GM23338 (cell line): ENCODE results near the gene HOXA9. TPM values are rescaled to one million over a fixed set of nuclear protein-coding genes. Genes with fewer than 3 reads are reported as not detected.

ENCODE experiments used
- ATAC-seq: fragments of 200-7000 bp; cut with Tn5 transposase; 3 replicates; pipeline ENCODE4 v1.9.1; 2020
- DNase-seq: peaks from one replicate; pipeline ENCODE4 v3.0.0-alpha.2; 2015; ENCODE audit warnings: low spot score
- H2AFZ ChIP-seq: fragments of 200-600 bp; sonication (generic); 2 replicates; pipeline ENCODE4 v1.8.0; 2016; ENCODE audit warnings: antibody characterized with exemption, mild to moderate bottlenecking, moderate library complexity
- H3F3A ChIP-seq: fragments of 200-600 bp; sonication (generic); replicated peaks from 2 replicates; pipeline ENCODE4 v1.8.0; 2017; ENCODE audit warnings: antibody characterized with exemption, mixed run types, low read depth
- H3K27ac ChIP-seq: fragments of 200-600 bp; sonication (generic); 2 replicates; pipeline ENCODE4 v1.6.1; 2016; ENCODE audit warnings: low read depth
- H3K27me3 ChIP-seq: fragments of 200-600 bp; sonication (generic); 2 replicates; pipeline ENCODE4 v1.8.0; 2016; ENCODE audit warnings: mild to moderate bottlenecking, mixed run types, moderate library complexity; ENCODE audit not compliant: insufficient read depth
- H3K36me3 ChIP-seq: fragments of 200-600 bp; sonication (generic); 2 replicates; pipeline ENCODE4 v1.8.0; 2016; ENCODE audit warnings: mild to moderate bottlenecking; ENCODE audit not compliant: insufficient read depth
- H3K4me1 ChIP-seq: fragments of 200-600 bp; sonication (generic); 2 replicates; pipeline ENCODE4 v1.8.0; 2016; ENCODE audit warnings: mild to moderate bottlenecking, moderate library complexity; ENCODE audit not compliant: insufficient read depth
- H3K4me2 ChIP-seq: fragments of 200-600 bp; sonication (generic); 2 replicates; pipeline ENCODE4 v1.7.1; 2017; ENCODE audit warnings: mixed run types
- H3K4me3 ChIP-seq: fragments of 200-600 bp; sonication (generic); 2 replicates; pipeline ENCODE4 v1.6.1; 2016; ENCODE audit warnings: mixed run types
- H3K79me2 ChIP-seq: fragments of 200-600 bp; sonication (generic); replicated peaks from 2 replicates; pipeline ENCODE4 v1.8.0; 2017; ENCODE audit warnings: mild to moderate bottlenecking; ENCODE audit not compliant: insufficient read depth
- H3K9me2 ChIP-seq: fragments of 200-600 bp; sonication (generic); 2 replicates; pipeline ENCODE4 v1.8.0; 2017; ENCODE audit not compliant: insufficient read depth
- H4K20me1 ChIP-seq: fragments of 200-600 bp; sonication (generic); replicated peaks from 2 replicates; pipeline ENCODE4 v1.8.0; 2017; ENCODE audit warnings: mild to moderate bottlenecking; ENCODE audit not compliant: insufficient read depth
- H3K27ac Mint-ChIP-seq: 2 replicates; pipeline ENCODE4 v1.8.0; 2020; ENCODE audit warnings: inconsistent platforms, mild to moderate bottlenecking, moderate library complexity, mixed read lengths
- H3K27me3 Mint-ChIP-seq: 3 replicates; pipeline ENCODE4 v1.8.0; 2022; ENCODE audit warnings: low read depth, mild to moderate bottlenecking, moderate library complexity, mixed read lengths, inconsistent platforms; ENCODE audit not compliant: insufficient read depth, poor library complexity
- H3K36me3 Mint-ChIP-seq: 3 replicates; pipeline ENCODE4 v1.8.0; 2021; ENCODE audit warnings: low read depth, mild to moderate bottlenecking, inconsistent platforms, moderate library complexity, mixed read lengths
- H3K4me1 Mint-ChIP-seq: 3 replicates; pipeline ENCODE4 v1.8.0; 2020; ENCODE audit warnings: mild to moderate bottlenecking, inconsistent platforms, mixed read lengths
- H3K4me3 Mint-ChIP-seq: 3 replicates; pipeline ENCODE4 v1.8.0; 2021; ENCODE audit warnings: moderate library complexity, mild to moderate bottlenecking, inconsistent platforms, mixed read lengths
- H3K9me3 Mint-ChIP-seq: 3 replicates; pipeline ENCODE4 v1.8.0; 2020; ENCODE audit warnings: moderate library complexity, mild to moderate bottlenecking, inconsistent platforms, mixed read lengths
- CREB1 ChIP-seq: fragments of 250-450 bp; sonication (Bioruptor Pico); IDR thresholded peaks from 2 replicates; pipeline ENCODE4 v1.5.0; 2020; ENCODE audit warnings: low read depth, mild to moderate bottlenecking, moderate library complexity
- ETS1 ChIP-seq: IDR thresholded peaks from 2 replicates; pipeline ENCODE4 v1.6.1; 2016; ENCODE audit warnings: antibody characterized with exemption
- EZH2 ChIP-seq: fragments of 200-600 bp; sonication (generic); IDR thresholded peaks from one replicate; pipeline ENCODE4 v1.8.0; 2017; ENCODE audit warnings: antibody characterized with exemption, mild to moderate bottlenecking, low read depth; ENCODE audit not compliant: unreplicated experiment
- EZH2phosphoT487 ChIP-seq: fragments of 200-600 bp; sonication (generic); IDR thresholded peaks from one replicate; pipeline ENCODE4 v1.8.1; 2018; ENCODE audit warnings: antibody characterized with exemption; ENCODE audit not compliant: unreplicated experiment
- JUNB ChIP-seq: IDR thresholded peaks from one replicate; pipeline ENCODE4 v1.6.1; 2016; ENCODE audit warnings: antibody characterized with exemption; ENCODE audit not compliant: unreplicated experiment
- STAT1 ChIP-seq: IDR thresholded peaks from one replicate; pipeline ENCODE4 v1.6.1; 2016; ENCODE audit warnings: antibody characterized with exemption; ENCODE audit not compliant: unreplicated experiment
- ZNF114 ChIP-seq: fragments of 250-450 bp; sonication (Bioruptor Pico); IDR thresholded peaks from 2 replicates; pipeline ENCODE4 v1.5.0; 2020; ENCODE audit warnings: mild to moderate bottlenecking, moderate library complexity
- ZNF331 ChIP-seq: fragments of 250-450 bp; sonication (Bioruptor Pico); IDR thresholded peaks from 2 replicates; pipeline ENCODE4 v1.5.0; 2020; ENCODE audit warnings: low read depth, mild to moderate bottlenecking, moderate library complexity
- polyA plus RNA-seq: library from polyadenylated mRNA; unstranded; fragments of >200 nt; fragmentation: Nextera tagmentation; extraction: Ambion mirVana; gene quantifications from 2 replicates; pipeline ENCODE4 v1.2.1, GENCODE V29; 2016
- total RNA-seq: library from RNA; depleted of rRNA; stranded (reverse); fragments of >200 nt; shearing (Covaris generic); gene quantifications from 2 replicates; pipeline ENCODE4 v1.2.3, GENCODE V29; 2014
- TF ChIP-seq, protein P1 (sequence below): fragments of 250-450 bp; sonication (Bioruptor Pico); IDR thresholded peaks from 2 replicates; pipeline ENCODE4 v1.5.0; 2020; ENCODE audit warnings: mild to moderate bottlenecking, moderate library complexity

HOXA9 gene
- total and polyA plus RNA-seq, 2 experiments from 2014 or later, result not detected

DNA sequence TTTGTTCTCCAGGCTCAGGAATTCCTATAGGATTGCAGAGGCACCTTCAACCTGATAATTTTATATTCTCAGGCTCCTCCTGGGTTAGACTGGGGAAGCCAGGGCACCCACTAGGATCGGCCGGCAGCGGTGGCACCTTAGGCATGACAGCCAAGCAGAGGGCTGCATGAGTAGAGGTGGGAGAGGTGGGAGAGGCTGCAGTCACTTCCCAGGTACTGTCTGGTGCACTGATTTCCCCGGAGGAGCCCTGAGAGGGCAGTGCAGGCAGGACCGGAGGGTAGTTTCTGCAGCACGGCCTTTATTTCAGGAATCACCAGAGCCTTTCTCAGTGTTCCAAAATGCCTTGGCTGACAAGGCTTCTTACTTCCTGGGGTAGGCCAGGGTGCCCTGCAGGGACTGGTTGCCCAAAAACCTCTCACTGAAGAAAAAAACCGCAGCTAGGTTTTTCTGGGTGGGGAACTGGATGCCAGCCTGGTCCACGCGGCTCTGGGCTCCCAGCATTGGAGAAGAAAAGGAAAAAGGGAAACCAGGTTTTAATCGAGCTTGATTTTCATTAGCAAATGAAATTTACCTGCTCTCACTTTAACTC, 38.1 kb upstream of the HOXA9 start (continued):
- TF ChIP-seq ETS1 (no peak), CREB1 (CRISPR knock-in tag) (no peak), EZH2phosphoT487 (no peak), ZNF114 (CRISPR knock-in tag) (no peak)
- TF ChIP-seq, protein P1, sequence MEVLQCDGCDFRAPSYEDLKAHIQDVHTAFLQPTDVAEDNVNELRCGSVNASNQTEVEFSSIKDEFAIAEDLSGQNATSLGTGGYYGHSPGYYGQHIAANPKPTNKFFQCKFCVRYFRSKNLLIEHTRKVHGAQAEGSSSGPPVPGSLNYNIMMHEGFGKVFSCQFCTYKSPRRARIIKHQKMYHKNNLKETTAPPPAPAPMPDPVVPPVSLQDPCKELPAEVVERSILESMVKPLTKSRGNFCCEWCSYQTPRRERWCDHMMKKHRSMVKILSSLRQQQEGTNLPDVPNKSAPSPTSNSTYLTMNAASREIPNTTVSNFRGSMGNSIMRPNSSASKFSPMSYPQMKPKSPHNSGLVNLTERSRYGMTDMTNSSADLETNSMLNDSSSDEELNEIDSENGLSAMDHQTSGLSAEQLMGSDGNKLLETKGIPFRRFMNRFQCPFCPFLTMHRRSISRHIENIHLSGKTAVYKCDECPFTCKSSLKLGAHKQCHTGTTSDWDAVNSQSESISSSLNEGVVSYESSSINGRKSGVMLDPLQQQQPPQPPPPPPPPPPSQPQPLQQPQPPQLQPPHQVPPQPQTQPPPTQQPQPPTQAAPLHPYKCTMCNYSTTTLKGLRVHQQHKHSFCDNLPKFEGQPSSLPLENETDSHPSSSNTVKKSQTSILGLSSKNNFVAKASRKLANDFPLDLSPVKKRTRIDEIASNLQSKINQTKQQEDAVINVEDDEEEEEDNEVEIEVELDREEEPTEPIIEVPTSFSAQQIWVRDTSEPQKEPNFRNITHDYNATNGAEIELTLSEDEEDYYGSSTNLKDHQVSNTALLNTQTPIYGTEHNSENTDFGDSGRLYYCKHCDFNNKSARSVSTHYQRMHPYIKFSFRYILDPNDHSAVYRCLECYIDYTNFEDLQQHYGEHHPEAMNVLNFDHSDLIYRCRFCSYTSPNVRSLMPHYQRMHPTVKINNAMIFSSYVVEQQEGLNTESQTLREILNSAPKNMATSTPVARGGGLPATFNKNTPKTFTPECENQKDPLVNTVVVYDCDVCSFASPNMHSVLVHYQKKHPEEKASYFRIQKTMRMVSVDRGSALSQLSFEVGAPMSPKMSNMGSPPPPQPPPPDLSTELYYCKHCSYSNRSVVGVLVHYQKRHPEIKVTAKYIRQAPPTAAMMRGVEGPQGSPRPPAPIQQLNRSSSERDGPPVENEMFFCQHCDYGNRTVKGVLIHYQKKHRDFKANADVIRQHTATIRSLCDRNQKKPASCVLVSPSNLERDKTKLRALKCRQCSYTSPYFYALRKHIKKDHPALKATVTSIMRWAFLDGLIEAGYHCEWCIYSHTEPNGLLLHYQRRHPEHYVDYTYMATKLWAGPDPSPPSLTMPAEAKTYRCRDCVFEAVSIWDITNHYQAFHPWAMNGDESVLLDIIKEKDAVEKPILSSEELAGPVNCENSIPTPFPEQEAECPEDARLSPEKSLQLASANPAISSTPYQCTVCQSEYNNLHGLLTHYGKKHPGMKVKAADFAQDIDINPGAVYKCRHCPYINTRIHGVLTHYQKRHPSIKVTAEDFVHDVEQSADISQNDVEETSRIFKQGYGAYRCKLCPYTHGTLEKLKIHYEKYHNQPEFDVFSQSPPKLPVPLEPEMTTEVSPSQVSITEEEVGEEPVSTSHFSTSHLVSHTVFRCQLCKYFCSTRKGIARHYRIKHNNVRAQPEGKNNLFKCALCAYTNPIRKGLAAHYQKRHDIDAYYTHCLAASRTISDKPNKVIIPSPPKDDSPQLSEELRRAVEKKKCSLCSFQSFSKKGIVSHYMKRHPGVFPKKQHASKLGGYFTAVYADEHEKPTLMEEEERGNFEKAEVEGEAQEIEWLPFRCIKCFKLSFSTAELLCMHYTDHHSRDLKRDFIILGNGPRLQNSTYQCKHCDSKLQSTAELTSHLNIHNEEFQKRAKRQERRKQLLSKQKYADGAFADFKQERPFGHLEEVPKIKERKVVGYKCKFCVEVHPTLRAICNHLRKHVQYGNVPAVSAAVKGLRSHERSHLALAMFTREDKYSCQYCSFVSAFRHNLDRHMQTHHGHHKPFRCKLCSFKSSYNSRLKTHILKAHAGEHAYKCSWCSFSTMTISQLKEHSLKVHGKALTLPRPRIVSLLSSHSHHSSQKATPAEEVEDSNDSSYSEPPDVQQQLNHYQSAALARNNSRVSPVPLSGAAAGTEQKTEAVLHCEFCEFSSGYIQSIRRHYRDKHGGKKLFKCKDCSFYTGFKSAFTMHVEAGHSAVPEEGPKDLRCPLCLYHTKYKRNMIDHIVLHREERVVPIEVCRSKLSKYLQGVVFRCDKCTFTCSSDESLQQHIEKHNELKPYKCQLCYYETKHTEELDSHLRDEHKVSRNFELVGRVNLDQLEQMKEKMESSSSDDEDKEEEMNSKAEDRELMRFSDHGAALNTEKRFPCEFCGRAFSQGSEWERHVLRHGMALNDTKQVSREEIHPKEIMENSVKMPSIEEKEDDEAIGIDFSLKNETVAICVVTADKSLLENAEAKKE (CRISPR knock-in tag), result no peak

DNA sequence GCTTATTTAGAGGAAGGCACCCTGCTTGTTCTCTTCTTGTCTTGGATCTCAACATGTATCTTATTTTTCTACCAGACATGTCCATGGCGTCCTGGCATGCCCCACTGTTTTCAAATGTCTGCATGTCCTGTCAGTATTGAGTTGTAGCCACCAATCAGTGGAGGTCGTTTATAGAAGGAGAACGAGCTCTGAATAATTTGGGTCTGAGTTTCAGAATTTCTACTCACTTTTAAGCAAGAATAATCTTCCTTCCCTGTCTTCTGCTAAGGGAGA, 37.5 kb upstream of the HOXA9 start:
- Histone ChIP-seq H3F3A (peaks cover 53% of the 10 kb centered on the region), H3K4me3 (no peak overlapping the region), H4K20me1 (peaks cover 61% of the 10 kb centered on the region), H3K27ac (no peak overlapping the region), H3K36me3 (no peaks in the 10 kb centered on the region), H3K79me2 (no peaks in the 10 kb centered on the region), H3K4me2 (no peak overlapping the region), H3K27me3 (peaks cover 98% of the 10 kb centered on the region), H3K9me2 (no peaks in the 10 kb centered on the region), H3K4me1 (peaks cover 25% of the 10 kb centered on the region; the same call in 1 of the 2 replicates), H2AFZ (no peak overlapping the region)
- Mint-ChIP-seq H3K27ac (no peak overlapping the region), H3K9me3 (no peaks in the 10 kb centered on the region; the same call in 2 of the 3 replicates), H3K27me3 (peaks cover 95% of the 10 kb centered on the region), H3K36me3 (no peaks in the 10 kb centered on the region), H3K4me3 (no peak overlapping the region), H3K4me1 (peaks cover 23% of the 10 kb centered on the region)
- ATAC-seq (no peak), DNase-seq (no peak)
- no peak for TF ChIP-seq ZNF331 (CRISPR knock-in tag)
- no peak for TF ChIP-seq STAT1
- TF ChIP-seq EZH2, result peak; percentile 34
- TF ChIP-seq EZH2phosphoT487, result no peak
- no peak for TF ChIP-seq JUNB
